Type B pancreatic cell (in vitro differentiated cells): Measurements from ENCODE around the gene DHX16. TPM values are rescaled to one million over a fixed set of nuclear protein-coding genes. Genes with fewer than 3 reads are reported as not detected.
"Not testable (repeated sequence)": the region's sequence is repeated elsewhere in the genome, so short reads cannot be mapped to it uniquely, and the experiment has no call there.

Experiments
- DNase-seq: peaks from one replicate; pipeline ENCODE4 v3.0.0; 2021; ENCODE audit warnings: mixed read lengths; ENCODE audit not compliant: unreplicated experiment; ENCODE audit errors: extremely low spot score
- H3K27ac Mint-ChIP-seq: 2 replicates; pipeline ENCODE4 v1.8.0; 2021; ENCODE audit warnings: mild to moderate bottlenecking, mixed read lengths
- H3K27me3 Mint-ChIP-seq: 2 replicates; pipeline ENCODE4 v1.8.0; 2021; ENCODE audit warnings: mixed read lengths
- H3K36me3 Mint-ChIP-seq: 2 replicates; pipeline ENCODE4 v1.8.0; 2021; ENCODE audit warnings: mixed read lengths
- H3K4me1 Mint-ChIP-seq: one replicate; pipeline ENCODE4 v1.8.0; 2021; ENCODE audit warnings: mixed read lengths; ENCODE audit not compliant: unreplicated experiment
- H3K4me3 Mint-ChIP-seq: 2 replicates; pipeline ENCODE4 v1.8.0; 2021; ENCODE audit warnings: mild to moderate bottlenecking, mixed read lengths
- H3K9me3 Mint-ChIP-seq: 2 replicates; pipeline ENCODE4 v1.8.0; 2021; ENCODE audit warnings: mixed read lengths
- CTCF ChIP-seq: fragments of 200-600 bp; sonication (generic); conservative IDR thresholded peaks from 2 replicates; pipeline ENCODE4 v1.5.0; 2021; ENCODE audit warnings: antibody characterized with exemption, mild to moderate bottlenecking
- long read RNA-seq: library from polyadenylated mRNA; unstranded; transcript quantifications from one replicate; pipeline ENCODE4 v2.0.0, GENCODE V29; 2020
- total RNA-seq: library from RNA; stranded (reverse); gene quantifications from 2 replicates; pipeline ENCODE4 v1.2.1, GENCODE V29; 2021; ENCODE audit warnings: low replicate concordance

Gene DHX16
- total RNA-seq: 29.0 and 29.6 TPM in 2 replicates
- long read RNA-seq, transcript DHX16-202 (20 exons, 3,445 nt): major isoform, 38 of 53 reads
- long read RNA-seq, partial matches to known transcripts: 9 of 53 reads
- long read RNA-seq, other reads (novel, unspliced or antisense): 6 of 53 reads

GRCh38 chr6:30672445-30673253, at the start of gene DHX16:
TSS of gene DHX16 (minus strand) at chr6:30673006. CDS start at chr6:30672841, 165 bp downstream.
- Mint-ChIP-seq H3K4me1 (peaks cover 8% of the 10 kb centered on the region), H3K4me3 (peak within 1 kb of the TSS; percentile 86), H3K27me3 (no peaks in the 10 kb centered on the region), H3K9me3 (no peaks in the 10 kb centered on the region), H3K36me3 (peaks cover 6% of the 10 kb centered on the region), H3K27ac (peak within 1 kb of the TSS; percentile 84)
- peak; percentile 92 for TF ChIP-seq CTCF
- DNase-seq: peak; percentile 92

- Mint-ChIP-seq H3K27ac (peak overlapping the region; percentile 97), H3K27me3 (peaks cover 11% of the 10 kb centered on the region), H3K36me3 (peaks cover 44% of the 10 kb centered on the region), H3K4me3 (peak overlapping the region; percentile 92), H3K4me1 (peaks cover 25% of the 10 kb centered on the region)
- DNase-seq, H3K9me3 Mint-ChIP-seq: not testable (repeated sequence)
Observed at GRCh38 chr6:30722025-30722279, 49.1 kb upstream of the DHX16 start.

GRCh38 chr6:30721198-30722024, 48.6 kb upstream of the DHX16 start:
- H3K36me3 Mint-ChIP-seq: peaks cover 45% of the 10 kb centered on the region
- peak overlapping the region; percentile 92 for H3K4me3 Mint-ChIP-seq
- H3K27ac Mint-ChIP-seq: peak overlapping the region; percentile 97
- H3K27me3 Mint-ChIP-seq: peaks cover 11% of the 10 kb centered on the region
- H3K4me1 Mint-ChIP-seq: peaks cover 28% of the 10 kb centered on the region
- DNase-seq: peak; percentile 97
- H3K9me3 Mint-ChIP-seq: peaks cover 4% of the 10 kb centered on the region
- TF ChIP-seq CTCF: peak; percentile 67

- Mint-ChIP-seq H3K27ac (peak overlapping the region; percentile 97), H3K27me3 (peaks cover 11% of the 10 kb centered on the region), H3K4me3 (peak overlapping the region; percentile 92), H3K36me3 (peaks cover 46% of the 10 kb centered on the region), H3K9me3 (peaks cover 4% of the 10 kb centered on the region), H3K4me1 (peaks cover 32% of the 10 kb centered on the region)
- DNase-seq: peak; percentile 79
- no peak for TF ChIP-seq CTCF
Observed at GRCh38 chr6:30720738-30721197, 48.0 kb upstream of the DHX16 start.

GRCh38 chr6:30719791-30720737, 47.3 kb upstream of the DHX16 start, which contains the start of gene TUBB:
TSS of gene TUBB (plus strand) at chr6:30720352. CDS start at chr6:30720507, 155 bp downstream.
- H3K4me1 Mint-ChIP-seq: peaks cover 35% of the 10 kb centered on the region
- peak; percentile 97 for DNase-seq
- peaks cover 43% of the 10 kb centered on the region for H3K36me3 Mint-ChIP-seq
- H3K27me3 Mint-ChIP-seq: peaks cover 11% of the 10 kb centered on the region
- H3K9me3 Mint-ChIP-seq: peaks cover 4% of the 10 kb centered on the region
- peak within 1 kb of the TSS; percentile 92 for H3K4me3 Mint-ChIP-seq
- peak; percentile 46 for TF ChIP-seq CTCF
- peak within 1 kb of the TSS; percentile 97 for H3K27ac Mint-ChIP-seq
